ENCODE results near the gene SLC25A21. TPM values are rescaled to one million over a fixed set of nuclear protein-coding genes. Genes with fewer than 3 reads are reported as not detected.

Gene SLC25A21
- total RNA-seq, 2 experiments from 2014 or later, result not detected

GRCh38 chr14:36690311-36691040 is 481.9 kb downstream of the SLC25A21 start:
- no peak overlapping the region for H3K4me3 Mint-ChIP-seq
- H3K27me3 Mint-ChIP-seq (ENCODE audit: low read depth), result peaks cover 2% of the 10 kb centered on the region
- H3K36me3 Mint-ChIP-seq (ENCODE audit: low read depth), result no peaks in the 10 kb centered on the region
- intact Hi-C loops (cut with micrococcal nuclease), result no loop called here
- CTCF ChIA-PET, result no interaction called here
- no peak overlapping the region for H3K27ac Mint-ChIP-seq
- DNase-seq, result no peak
- no peaks in the 10 kb centered on the region for H3K4me1 Mint-ChIP-seq (ENCODE audit: low read depth)
- no peaks in the 10 kb centered on the region for H3K9me3 Mint-ChIP-seq

GRCh38 chr14:36684946-36685345 is 487.5 kb downstream of the SLC25A21 start:
- Mint-ChIP-seq H3K4me1 (ENCODE audit: low read depth) (no peaks in the 10 kb centered on the region), H3K36me3 (ENCODE audit: low read depth) (no peaks in the 10 kb centered on the region), H3K9me3 (no peaks in the 10 kb centered on the region), H3K27me3 (ENCODE audit: low read depth) (peaks cover 2% of the 10 kb centered on the region), H3K4me3 (no peak overlapping the region), H3K27ac (no peak overlapping the region)
- CTCF ChIA-PET, result no interaction called here
- no peak for DNase-seq
- intact Hi-C loops (cut with micrococcal nuclease), result no loop called here

GRCh38 chr14:36683083-36683724 is 489.2 kb downstream of the SLC25A21 start:
- Mint-ChIP-seq H3K27ac (no peak overlapping the region), H3K4me3 (no peak overlapping the region), H3K27me3 (ENCODE audit: low read depth) (peaks cover 5% of the 10 kb centered on the region), H3K36me3 (ENCODE audit: low read depth) (no peaks in the 10 kb centered on the region), H3K9me3 (no peaks in the 10 kb centered on the region), H3K4me1 (ENCODE audit: low read depth) (no peaks in the 10 kb centered on the region)
- CTCF ChIA-PET, result no interaction called here
- DNase-seq, result no peak
- intact Hi-C loops (cut with micrococcal nuclease), result no loop called here

- Mint-ChIP-seq H3K4me3 (no peak overlapping the region), H3K9me3 (no peaks in the 10 kb centered on the region), H3K36me3 (ENCODE audit: low read depth) (no peaks in the 10 kb centered on the region), H3K27me3 (ENCODE audit: low read depth) (peaks cover 13% of the 10 kb centered on the region), H3K4me1 (ENCODE audit: low read depth) (no peaks in the 10 kb centered on the region), H3K27ac (no peak overlapping the region)
- CTCF ChIA-PET, result no interaction called here
- no peak for DNase-seq
- intact Hi-C loops (cut with micrococcal nuclease), result no loop called here
Measured at GRCh38 chr14:36682338-36682737, 490.1 kb downstream of the SLC25A21 start.

- intact Hi-C loops (cut with micrococcal nuclease), result no loop called here
- no peaks in the 10 kb centered on the region for H3K9me3 Mint-ChIP-seq
- no peak overlapping the region for H3K27ac Mint-ChIP-seq
- H3K4me1 Mint-ChIP-seq (ENCODE audit: low read depth), result no peaks in the 10 kb centered on the region
- H3K36me3 Mint-ChIP-seq (ENCODE audit: low read depth), result no peaks in the 10 kb centered on the region
- no peak overlapping the region for H3K4me3 Mint-ChIP-seq
- peaks cover 28% of the 10 kb centered on the region for H3K27me3 Mint-ChIP-seq (ENCODE audit: low read depth)
- DNase-seq, result no peak
- CTCF ChIA-PET, result interaction anchor here (0.6 kb wide), 1 partner anchor 19 kb away, joined by 3 read pairs; no protein-coding TSS in a partner anchor
Measured at GRCh38 chr14:36676236-36676635, 496.2 kb downstream of the SLC25A21 start.

- Mint-ChIP-seq H3K27me3 (ENCODE audit: low read depth) (peaks cover 31% of the 10 kb centered on the region), H3K36me3 (ENCODE audit: low read depth) (no peaks in the 10 kb centered on the region), H3K27ac (no peak overlapping the region), H3K9me3 (no peaks in the 10 kb centered on the region), H3K4me3 (no peak overlapping the region), H3K4me1 (ENCODE audit: low read depth) (no peaks in the 10 kb centered on the region)
- CTCF ChIA-PET, result no interaction called here
- DNase-seq, result no peak
- intact Hi-C loops (cut with micrococcal nuclease), result no loop called here
Measured at GRCh38 chr14:36675581-36675980, 496.8 kb downstream of the SLC25A21 start.

GRCh38 chr14:36674659-36675058 is 497.7 kb downstream of the SLC25A21 start:
- Mint-ChIP-seq H3K4me1 (ENCODE audit: low read depth) (no peaks in the 10 kb centered on the region), H3K4me3 (no peak overlapping the region), H3K36me3 (ENCODE audit: low read depth) (no peaks in the 10 kb centered on the region), H3K9me3 (no peaks in the 10 kb centered on the region), H3K27ac (no peak overlapping the region), H3K27me3 (ENCODE audit: low read depth) (peaks cover 31% of the 10 kb centered on the region)
- DNase-seq, result no peak
- CTCF ChIA-PET, result no interaction called here
- intact Hi-C loops (cut with micrococcal nuclease), result no loop called here

GRCh38 chr14:36672095-36672494 is 500.3 kb downstream of the SLC25A21 start:
- CTCF ChIA-PET, result no interaction called here

GRCh38 chr14:36671149-36671548 is 501.3 kb downstream of the SLC25A21 start:
- Mint-ChIP-seq H3K36me3 (ENCODE audit: low read depth) (no peaks in the 10 kb centered on the region), H3K9me3 (no peaks in the 10 kb centered on the region), H3K27me3 (ENCODE audit: low read depth) (peaks cover 23% of the 10 kb centered on the region), H3K4me1 (ENCODE audit: low read depth) (peaks cover 3% of the 10 kb centered on the region), H3K27ac (no peak overlapping the region), H3K4me3 (no peak overlapping the region)
- CTCF ChIA-PET, result no interaction called here
- intact Hi-C loops (cut with micrococcal nuclease), result no loop called here
- no peak for DNase-seq

More at GRCh38 chr14:36672095-36672494, 500.3 kb downstream of the SLC25A21 start:
- no peak overlapping the region for H3K27ac Mint-ChIP-seq
- peaks cover 24% of the 10 kb centered on the region for H3K27me3 Mint-ChIP-seq (ENCODE audit: low read depth)
- no peaks in the 10 kb centered on the region for H3K9me3 Mint-ChIP-seq
- peaks cover 1% of the 10 kb centered on the region for H3K4me1 Mint-ChIP-seq (ENCODE audit: low read depth)
- intact Hi-C loops (cut with micrococcal nuclease), result no loop called here
- no peak overlapping the region for H3K4me3 Mint-ChIP-seq
- H3K36me3 Mint-ChIP-seq (ENCODE audit: low read depth), result no peaks in the 10 kb centered on the region
- DNase-seq, result no peak

GRCh38 chr14:36667679-36668078 is 504.7 kb downstream of the SLC25A21 start:
- Mint-ChIP-seq H3K4me3 (no peak overlapping the region), H3K9me3 (no peaks in the 10 kb centered on the region), H3K4me1 (ENCODE audit: low read depth) (peaks cover 22% of the 10 kb centered on the region), H3K27ac (no peak overlapping the region), H3K36me3 (ENCODE audit: low read depth) (no peaks in the 10 kb centered on the region), H3K27me3 (ENCODE audit: low read depth) (peaks cover 47% of the 10 kb centered on the region)
- CTCF ChIA-PET, result no interaction called here
- intact Hi-C loops (cut with micrococcal nuclease), result loop anchor here (10.0 kb wide), 1 partner anchor 567 kb away; no protein-coding TSS in a partner anchor
- DNase-seq, result no peak

- no peak overlapping the region for H3K27ac Mint-ChIP-seq
- H3K27me3 Mint-ChIP-seq (ENCODE audit: low read depth), result peaks cover 57% of the 10 kb centered on the region
- CTCF ChIA-PET, result no interaction called here
- H3K36me3 Mint-ChIP-seq (ENCODE audit: low read depth), result no peaks in the 10 kb centered on the region
- intact Hi-C loops (cut with micrococcal nuclease), result loop anchor here (10.0 kb wide), 1 partner anchor 568 kb away; no protein-coding TSS in a partner anchor
- no peak for DNase-seq
- H3K9me3 Mint-ChIP-seq, result no peaks in the 10 kb centered on the region
- H3K4me3 Mint-ChIP-seq, result no peak overlapping the region
- H3K4me1 Mint-ChIP-seq (ENCODE audit: low read depth), result peaks cover 33% of the 10 kb centered on the region
Measured at GRCh38 chr14:36666416-36667206, 505.8 kb downstream of the SLC25A21 start.

- Mint-ChIP-seq H3K27ac (no peak overlapping the region), H3K27me3 (ENCODE audit: low read depth) (peaks cover 62% of the 10 kb centered on the region), H3K9me3 (no peaks in the 10 kb centered on the region), H3K36me3 (ENCODE audit: low read depth) (no peaks in the 10 kb centered on the region), H3K4me1 (ENCODE audit: low read depth) (peaks cover 38% of the 10 kb centered on the region), H3K4me3 (no peak overlapping the region)
- intact Hi-C loops (cut with micrococcal nuclease), result loop anchor here (10.0 kb wide), 1 partner anchor 569 kb away; no protein-coding TSS in a partner anchor
- CTCF ChIA-PET, result no interaction called here
- no peak for DNase-seq
Measured at GRCh38 chr14:36665887-36666415, 506.5 kb downstream of the SLC25A21 start.
